OCI-LY7 (cell line): ENCODE measurements around the gene MSL1. TPM values are rescaled to one million over a fixed set of nuclear protein-coding genes. Genes with fewer than 3 reads are reported as not detected.

Experiments used
- BruUV-seq: library from RNA; stranded (reverse); fragments of 400-500 nt; replicated peaks from 2 replicates; lab custom pipeline; 2021; lab: Mats Ljungman, UMichigan
- CTCF ChIA-PET: fragments of 300-600 bp; sonication (Branson Sonifier 250); formaldehyde crosslinking; loops from one replicate; lab custom pipeline; 2022; ENCODE audit warnings: antibody characterized with exemption; ENCODE audit not compliant: unreplicated experiment; lab: Charles Lee
- POLR2A ChIA-PET: fragments of 300-600 bp; sonication (Branson Sonifier 250); formaldehyde crosslinking; loops from one replicate; lab custom pipeline; 2022; ENCODE audit warnings: antibody characterized with exemption; lab: Charles Lee
- DNase-seq: peaks from one replicate; pipeline ENCODE4 v3.0.0-alpha.2; 2015; ENCODE audit warnings: low spot score
- H2AFZ ChIP-seq: fragments of 200-600 bp; sonication (generic), shearing (Covaris generic); 2 replicates; pipeline ENCODE4 v1.6.1; 2014; ENCODE audit warnings: mild to moderate bottlenecking, antibody characterized with exemption, low read length, moderate library complexity
- H3K27ac ChIP-seq: fragments of 200-600 bp; sonication (generic); 2 replicates; pipeline ENCODE4 v1.5.1; 2014; ENCODE audit warnings: mixed run types, low read depth, mild to moderate bottlenecking, moderate library complexity, low read length, inconsistent platforms; ENCODE audit not compliant: poor library complexity, severe bottlenecking
- H3K36me3 ChIP-seq: fragments of 200-600 bp; sonication (generic); 2 replicates; pipeline ENCODE4 v1.6.1; 2014; ENCODE audit warnings: mild to moderate bottlenecking, antibody characterized with exemption, low read length, moderate library complexity, mixed read lengths; ENCODE audit not compliant: insufficient read depth
- H3K4me1 ChIP-seq: fragments of 200-600 bp; sonication (generic); 2 replicates; pipeline ENCODE4 v1.5.1; 2014; ENCODE audit warnings: mild to moderate bottlenecking, low read length; ENCODE audit not compliant: insufficient read depth, poor library complexity, severe bottlenecking
- H3K4me2 ChIP-seq: fragments of 200-600 bp; sonication (generic); 2 replicates; pipeline ENCODE4 v1.6.1; 2014; ENCODE audit warnings: mild to moderate bottlenecking, low read length
- H3K4me3 ChIP-seq: fragments of 200-600 bp; sonication (generic); 2 replicates; pipeline ENCODE4 v1.5.1; 2014; ENCODE audit warnings: mild to moderate bottlenecking, low read depth, low read length; ENCODE audit not compliant: poor library complexity, severe bottlenecking
- H3K79me2 ChIP-seq: fragments of 200-600 bp; sonication (generic); 2 replicates; pipeline ENCODE4 v1.6.1; 2016; ENCODE audit warnings: low read depth, mild to moderate bottlenecking, low read length, moderate library complexity, mixed read lengths; ENCODE audit not compliant: insufficient read depth
- H3K9me2 ChIP-seq: fragments of 200-600 bp; sonication (generic); 2 replicates; pipeline ENCODE4 v1.6.1; 2016; ENCODE audit warnings: mild to moderate bottlenecking, low read length, mixed read lengths; ENCODE audit not compliant: insufficient read depth
- H3K9me3 ChIP-seq: fragments of 200-600 bp; sonication (generic); 2 replicates; pipeline ENCODE4 v1.6.1; 2014; ENCODE audit warnings: mild to moderate bottlenecking, mixed run types, low read length, mixed read lengths
- H4K20me1 ChIP-seq: fragments of 200-600 bp; sonication (generic); 2 replicates; pipeline ENCODE4 v1.6.1; 2014; ENCODE audit warnings: mild to moderate bottlenecking, antibody characterized with exemption, low read length, moderate library complexity, mixed read lengths; ENCODE audit not compliant: insufficient read depth
- EZH2phosphoT487 ChIP-seq: fragments of 200-600 bp; sonication (generic); IDR thresholded peaks from 2 replicates; pipeline ENCODE4 v1.6.1; 2018; ENCODE audit warnings: low read depth, borderline replicate concordance, mild to moderate bottlenecking, mixed run types, antibody characterized with exemption, low read length, moderate library complexity, mixed read lengths
- intact Hi-C: fragments of 100-400 bp; cut with micrococcal nuclease; formaldehyde crosslinking; loops from one replicate; pipeline ENCODE4 v1.10.0; 2022; ENCODE audit not compliant: unreplicated experiment
- total RNA-seq, 2 experiments: library from RNA; depleted of rRNA in 1 of 2; stranded (reverse); fragments of >200 nt in 1 of 2; shearing (Covaris generic) in 1 of 2; gene quantifications; 2 replicates each; pipeline ENCODE4 v1.2.3, GENCODE V29; 2014 to 2022
- TF ChIP-seq, protein P1 (sequence below): fragments of 200-600 bp; sonication (generic); conservative IDR thresholded peaks from 2 replicates; pipeline ENCODE4 v1.5.1; 2014; ENCODE audit warnings: mild to moderate bottlenecking, antibody characterized with exemption, low read length, moderate library complexity, mixed read lengths

The MSL1 gene
- total RNA-seq, 2 experiments from 2014 or later = 95.4 to 97.2 TPM

DNA sequence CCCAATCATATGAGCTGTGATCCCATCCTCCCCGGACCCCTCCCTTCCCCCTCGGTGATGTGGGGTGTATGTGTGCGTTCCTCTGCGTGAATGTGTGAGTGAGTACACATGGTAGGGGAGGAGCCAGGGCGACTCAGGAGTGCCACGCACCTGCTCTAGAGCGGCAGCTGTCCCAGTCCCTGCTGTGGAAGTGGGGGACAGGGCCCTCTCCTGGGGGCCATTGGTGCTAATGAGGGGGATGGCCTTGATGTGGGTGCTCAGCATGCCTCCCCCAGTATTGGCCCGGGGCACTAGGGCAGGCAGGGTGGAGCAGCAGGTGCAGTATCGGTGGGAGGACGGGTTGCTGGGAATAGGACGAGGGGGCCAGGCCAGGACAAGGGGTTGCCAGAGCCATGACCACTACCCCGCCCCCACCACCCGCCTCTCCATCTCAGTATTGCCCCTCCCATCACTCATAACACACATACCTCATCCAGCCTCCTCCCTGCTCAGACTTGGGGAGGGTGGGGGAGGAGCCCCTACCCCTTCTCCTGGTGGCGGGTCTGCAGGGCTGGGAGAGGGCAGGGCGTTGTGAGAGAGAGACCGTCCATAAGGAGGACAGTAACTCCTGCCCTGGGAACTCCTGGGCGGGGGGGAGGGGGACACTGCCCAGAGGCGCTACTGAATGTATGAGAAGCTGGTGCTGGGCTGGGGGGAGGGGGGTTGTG lies 29.9 kb upstream of the MSL1 start:
- DNase-seq = no peak
- no peak overlapping the region for H3K4me2 ChIP-seq
- no peak overlapping the region for H3K4me3 ChIP-seq
- CTCF ChIA-PET = interaction anchor here (2.3 kb wide), 1 partner anchor 17 kb away, joined by 5 read pairs; no protein-coding TSS in a partner anchor
- H4K20me1 ChIP-seq = no peaks in the 10 kb centered on the region
- no TSS peak for BruUV-seq
- H2AFZ ChIP-seq = no peak overlapping the region
- peaks cover 41% of the 10 kb centered on the region for H3K36me3 ChIP-seq
- H3K27ac ChIP-seq = no peak overlapping the region
- peaks cover 17% of the 10 kb centered on the region for H3K4me1 ChIP-seq
- intact Hi-C loops = no loop called here
- no peaks in the 10 kb centered on the region for H3K9me2 ChIP-seq
- H3K9me3 ChIP-seq = no peaks in the 10 kb centered on the region
- POLR2A ChIA-PET = no interaction called here
- no peaks in the 10 kb centered on the region for H3K79me2 ChIP-seq
- no peak for TF ChIP-seq EZH2phosphoT487
- TF ChIP-seq, protein P1, sequence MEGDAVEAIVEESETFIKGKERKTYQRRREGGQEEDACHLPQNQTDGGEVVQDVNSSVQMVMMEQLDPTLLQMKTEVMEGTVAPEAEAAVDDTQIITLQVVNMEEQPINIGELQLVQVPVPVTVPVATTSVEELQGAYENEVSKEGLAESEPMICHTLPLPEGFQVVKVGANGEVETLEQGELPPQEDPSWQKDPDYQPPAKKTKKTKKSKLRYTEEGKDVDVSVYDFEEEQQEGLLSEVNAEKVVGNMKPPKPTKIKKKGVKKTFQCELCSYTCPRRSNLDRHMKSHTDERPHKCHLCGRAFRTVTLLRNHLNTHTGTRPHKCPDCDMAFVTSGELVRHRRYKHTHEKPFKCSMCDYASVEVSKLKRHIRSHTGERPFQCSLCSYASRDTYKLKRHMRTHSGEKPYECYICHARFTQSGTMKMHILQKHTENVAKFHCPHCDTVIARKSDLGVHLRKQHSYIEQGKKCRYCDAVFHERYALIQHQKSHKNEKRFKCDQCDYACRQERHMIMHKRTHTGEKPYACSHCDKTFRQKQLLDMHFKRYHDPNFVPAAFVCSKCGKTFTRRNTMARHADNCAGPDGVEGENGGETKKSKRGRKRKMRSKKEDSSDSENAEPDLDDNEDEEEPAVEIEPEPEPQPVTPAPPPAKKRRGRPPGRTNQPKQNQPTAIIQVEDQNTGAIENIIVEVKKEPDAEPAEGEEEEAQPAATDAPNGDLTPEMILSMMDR = no peak

DNA sequence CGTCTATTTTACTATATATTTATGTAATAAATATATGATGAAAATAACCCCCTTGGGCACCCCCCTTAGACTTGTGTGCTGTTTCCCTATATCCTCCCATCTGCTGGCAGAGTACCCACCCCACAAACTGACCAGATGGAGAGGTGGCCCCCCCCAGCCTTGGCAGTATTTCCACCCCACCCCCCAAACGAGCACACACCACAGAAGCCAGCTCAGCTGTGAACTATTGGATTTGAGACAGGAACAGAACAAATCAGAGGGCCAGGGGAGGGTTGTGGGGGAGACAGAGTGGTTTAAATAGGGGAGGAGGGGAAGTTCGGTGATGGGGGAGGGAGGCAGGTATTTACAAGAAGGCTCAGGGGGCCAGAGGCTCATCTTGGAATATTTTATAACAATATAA lies 29.2 kb upstream of the MSL1 start:
- H3K9me2 ChIP-seq = no peaks in the 10 kb centered on the region
- no peak for DNase-seq
- H2AFZ ChIP-seq = no peak overlapping the region
- TF ChIP-seq, protein P1 = no peak
- no peak for TF ChIP-seq EZH2phosphoT487
- H3K9me3 ChIP-seq = no peaks in the 10 kb centered on the region
- no peaks in the 10 kb centered on the region for H4K20me1 ChIP-seq
- CTCF ChIA-PET = no interaction called here
- H3K27ac ChIP-seq = no peak overlapping the region
- peaks cover 24% of the 10 kb centered on the region for H3K4me1 ChIP-seq
- H3K36me3 ChIP-seq = peaks cover 48% of the 10 kb centered on the region
- H3K79me2 ChIP-seq = no peaks in the 10 kb centered on the region
- no peak overlapping the region for H3K4me3 ChIP-seq
- no peak overlapping the region for H3K4me2 ChIP-seq
- POLR2A ChIA-PET = no interaction called here
- intact Hi-C loops = no loop called here
- BruUV-seq = no TSS peak

DNA sequence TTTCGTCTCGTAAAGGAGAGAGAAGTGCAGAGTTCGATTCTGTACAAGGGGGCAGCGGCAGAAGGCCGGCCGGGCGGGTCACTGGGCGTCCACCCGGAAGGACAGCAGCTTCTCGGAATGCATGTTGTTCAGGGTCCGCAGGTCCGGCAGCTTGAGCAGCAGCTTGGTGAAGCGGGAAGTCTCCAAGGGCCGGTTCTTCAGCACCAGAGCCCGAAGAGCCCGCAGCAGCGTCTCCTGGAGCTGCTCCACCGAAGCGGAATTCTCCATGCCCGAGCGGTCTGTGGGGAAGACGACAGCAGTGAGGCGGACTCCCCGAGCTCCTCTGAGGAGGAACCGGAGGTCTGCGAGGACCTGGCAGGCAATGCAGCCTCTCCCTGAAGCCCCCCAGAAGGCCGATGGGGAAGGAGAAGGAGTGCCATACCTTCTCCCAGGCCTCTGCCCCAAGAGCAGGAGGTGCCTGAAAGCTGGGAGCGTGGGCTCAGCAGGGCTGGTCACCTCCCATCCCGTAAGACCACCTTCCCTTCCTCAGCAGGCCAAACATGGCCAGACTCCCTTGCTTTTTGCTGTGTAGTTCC lies 28.7 kb upstream of the MSL1 start:
- Histone ChIP-seq H3K79me2 (peaks cover 3% of the 10 kb centered on the region; the same call in 1 of the 2 replicates), H3K9me2 (no peaks in the 10 kb centered on the region), H3K9me3 (no peaks in the 10 kb centered on the region), H2AFZ (no peak overlapping the region), H3K27ac (no peak overlapping the region), H3K36me3 (peaks cover 49% of the 10 kb centered on the region), H3K4me2 (no peak overlapping the region), H3K4me3 (no peak overlapping the region), H3K4me1 (peaks cover 29% of the 10 kb centered on the region), H4K20me1 (no peaks in the 10 kb centered on the region)
- POLR2A ChIA-PET = no interaction called here
- intact Hi-C loops = no loop called here
- CTCF ChIA-PET = no interaction called here
- no TSS peak for BruUV-seq
- TF ChIP-seq EZH2phosphoT487 = no peak
- TF ChIP-seq, protein P1 = no peak
- DNase-seq = no peak
